GM20431 (cell line): ENCODE results near the gene DELE1.
"Not testable (repeated sequence)": the region's sequence is repeated elsewhere in the genome, so short reads cannot be mapped to it uniquely, and the experiment has no call there.

Experiments used
- in situ Hi-C: fragments of 300-500 bp; cut with MseI, MboI; formaldehyde crosslinking; loops from one replicate; pipeline ENCODE4 v1.15.0; 2020; ENCODE audit warnings: low sequenced_read_pairs; ENCODE audit not compliant: unreplicated experiment

The DELE1 gene

DNA sequence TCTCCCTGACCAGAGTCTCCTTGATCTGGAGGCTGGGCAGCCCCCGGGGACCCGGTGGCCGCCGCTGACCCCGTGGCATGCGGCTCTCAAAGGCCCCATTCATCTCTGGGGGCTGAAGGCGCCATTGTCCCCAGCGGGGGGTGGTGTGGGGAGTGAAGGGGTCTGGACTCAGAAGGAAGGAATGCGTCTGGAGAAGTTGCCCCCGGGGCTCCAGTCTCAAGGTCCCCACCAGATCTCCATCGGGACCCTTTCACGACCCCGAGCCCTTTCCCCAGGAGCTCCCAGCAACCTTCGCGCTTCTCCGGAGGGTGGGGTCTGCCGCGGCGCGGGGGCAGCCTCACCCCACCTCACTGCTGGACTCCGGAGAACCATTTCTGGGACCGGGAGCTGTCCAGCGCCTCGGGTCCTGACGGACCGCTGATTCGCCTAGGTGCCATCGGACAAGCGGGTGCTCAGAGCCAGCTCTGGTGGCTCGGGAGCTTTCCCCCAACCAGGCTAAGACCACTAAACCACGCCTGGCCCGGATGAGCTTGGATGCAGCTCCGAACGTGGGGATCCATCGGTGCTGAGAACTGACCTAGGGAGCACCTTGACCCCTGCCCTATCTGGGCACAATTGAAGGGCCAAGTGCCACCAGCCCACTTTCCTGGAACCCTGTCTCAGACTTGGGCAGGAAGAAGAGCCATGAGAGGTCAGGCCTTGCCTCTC, 40.3 kb upstream of the DELE1 start:
- in situ Hi-C loops, result no loop called here

DNA sequence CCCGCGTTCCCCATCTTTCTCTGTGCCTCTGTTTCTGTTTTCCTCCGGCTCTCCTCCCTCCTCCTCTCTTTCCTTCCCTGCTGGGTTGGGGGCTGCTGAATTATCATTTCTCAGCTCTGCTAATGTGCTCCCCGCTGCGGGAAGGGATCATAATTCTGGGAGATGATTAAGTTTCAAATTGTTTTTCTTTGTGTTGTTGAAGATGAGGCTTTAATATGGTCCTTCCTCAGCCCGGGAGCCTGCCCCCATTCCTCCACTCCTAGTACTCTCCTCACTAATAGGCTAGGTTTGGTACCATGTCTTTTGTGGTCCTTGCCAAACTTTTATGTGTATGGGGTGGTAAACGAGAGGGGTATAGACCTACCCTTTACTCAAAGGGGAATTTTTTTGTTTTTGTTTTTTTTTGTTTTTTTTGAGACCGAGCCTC, 39.8 kb upstream of the DELE1 start:
- in situ Hi-C loops, result no loop called here

- in situ Hi-C loops, result no loop called here
Measured at GRCh38 chr5:141889282-141889871, 34.3 kb upstream of the DELE1 start.

GRCh38 chr5:141890429-141890828, 33.2 kb upstream of the DELE1 start:
- in situ Hi-C loops, result not testable (repeated sequence)

DNA sequence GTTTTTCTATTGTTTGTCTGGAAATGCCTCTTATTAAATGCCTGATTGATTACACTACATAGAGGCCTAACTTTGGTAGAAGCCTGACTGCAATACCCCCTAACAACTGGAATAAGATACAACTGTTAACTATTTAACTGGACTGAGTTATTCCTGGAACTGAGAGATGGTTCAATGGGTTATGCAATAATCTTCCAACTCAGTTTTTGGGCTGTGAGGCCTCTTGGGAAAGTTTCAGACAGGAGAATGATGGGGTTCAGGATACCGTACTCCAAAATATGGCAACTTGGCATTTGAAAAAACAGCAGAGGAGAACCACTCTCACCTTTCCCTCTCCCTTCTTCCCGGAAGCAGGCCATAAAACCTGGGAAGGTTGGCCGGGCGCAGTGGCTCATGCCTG, 26.2 kb upstream of the DELE1 start:
- in situ Hi-C loops, result no loop called here

DNA sequence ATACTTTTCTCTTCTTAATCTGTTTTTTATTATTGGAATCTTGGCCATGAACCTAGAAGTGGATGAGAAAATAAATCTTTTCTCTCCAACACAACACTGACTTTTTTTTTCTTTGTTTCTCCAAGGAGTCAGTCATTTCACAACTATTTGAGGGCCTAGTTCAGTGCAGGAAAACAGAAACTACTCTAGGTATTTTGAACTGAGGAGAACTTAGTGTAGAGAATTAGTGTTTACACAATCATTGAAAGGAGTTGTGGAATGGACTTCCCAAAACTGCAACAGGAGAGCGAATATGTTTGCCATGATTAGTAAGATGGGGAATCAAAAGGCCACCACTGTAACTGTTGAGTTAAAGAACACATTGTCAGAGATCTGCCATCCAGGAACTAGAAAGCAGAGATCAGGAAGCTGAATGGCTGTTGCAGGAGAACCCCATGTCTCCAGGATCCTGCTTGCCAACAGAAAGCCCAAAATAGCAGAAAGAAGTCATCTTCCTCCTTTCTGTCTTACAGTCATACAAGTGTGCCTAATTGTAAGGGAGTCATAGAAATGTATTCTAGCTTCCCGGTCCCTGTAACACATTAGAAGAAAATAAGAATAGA, 25.1 kb upstream of the DELE1 start:
- in situ Hi-C loops, result no loop called here

- in situ Hi-C loops, result no loop called here
Measured at GRCh38 chr5:141902015-141902814, 21.5 kb upstream of the DELE1 start.

DNA sequence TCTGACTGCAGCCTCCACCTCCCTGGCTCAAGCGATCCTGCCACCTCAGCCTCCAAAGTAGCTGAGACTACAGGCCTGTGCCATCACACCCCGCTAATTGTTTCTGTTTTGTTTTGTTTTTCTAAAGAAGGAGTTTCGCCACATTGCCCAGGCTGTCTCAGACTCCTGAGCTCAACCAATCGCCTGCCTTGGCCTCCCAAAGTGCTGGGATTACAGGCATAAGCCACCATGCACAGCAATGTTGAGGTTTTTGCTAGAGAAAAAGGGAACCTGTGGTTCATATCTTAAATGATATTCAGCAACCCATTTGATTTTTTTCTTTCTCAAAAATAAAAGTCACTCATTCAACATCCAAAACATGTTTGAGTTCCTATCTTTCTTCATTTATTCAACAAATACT, 20.4 kb upstream of the DELE1 start:
- in situ Hi-C loops, result no loop called here

DNA sequence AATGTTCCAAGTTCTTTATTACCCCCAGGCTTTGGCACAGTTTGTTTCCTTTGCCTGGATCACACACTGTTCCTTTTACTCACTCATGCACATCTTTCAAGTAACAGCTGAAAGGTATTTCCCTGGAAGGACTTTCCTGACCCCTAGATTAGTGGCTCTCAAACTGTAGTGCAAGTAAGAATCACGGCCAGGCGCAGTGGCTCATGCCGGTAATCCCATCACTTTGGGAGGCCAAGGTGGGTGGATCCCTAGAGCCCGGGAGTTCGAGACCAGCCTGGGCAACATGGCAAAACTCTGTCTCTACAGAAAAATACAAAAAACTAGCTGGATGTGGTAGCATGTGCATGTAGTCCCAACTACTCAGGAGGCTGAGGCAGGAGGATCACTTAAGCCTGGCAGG, 19.1 kb upstream of the DELE1 start:
- in situ Hi-C loops, result no loop called here

GRCh38 chr5:141906517-141906916, 17.2 kb upstream of the DELE1 start:
- in situ Hi-C loops, result no loop called here

- in situ Hi-C loops, result no loop called here
Measured at GRCh38 chr5:141906972-141907371, 16.7 kb upstream of the DELE1 start.

DNA sequence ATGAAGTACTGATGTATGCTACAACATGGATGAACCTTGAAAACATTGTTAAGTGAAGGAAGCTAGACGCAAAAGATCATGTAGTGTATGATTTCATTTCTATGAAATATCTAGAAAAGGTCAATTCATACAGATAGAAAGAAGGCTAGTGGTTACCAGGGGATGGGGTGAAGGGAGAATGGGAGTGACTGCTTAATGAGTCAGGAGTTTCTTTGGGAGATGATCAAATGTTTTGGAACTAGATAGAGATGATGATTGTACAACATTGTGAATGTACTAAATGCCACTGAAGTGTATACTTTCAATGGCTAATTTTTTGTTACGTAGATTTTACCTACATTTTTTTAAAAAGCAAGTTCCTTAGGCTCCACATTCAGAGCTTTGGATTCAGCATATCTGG, 14.9 kb upstream of the DELE1 start:
- in situ Hi-C loops, result no loop called here

DNA sequence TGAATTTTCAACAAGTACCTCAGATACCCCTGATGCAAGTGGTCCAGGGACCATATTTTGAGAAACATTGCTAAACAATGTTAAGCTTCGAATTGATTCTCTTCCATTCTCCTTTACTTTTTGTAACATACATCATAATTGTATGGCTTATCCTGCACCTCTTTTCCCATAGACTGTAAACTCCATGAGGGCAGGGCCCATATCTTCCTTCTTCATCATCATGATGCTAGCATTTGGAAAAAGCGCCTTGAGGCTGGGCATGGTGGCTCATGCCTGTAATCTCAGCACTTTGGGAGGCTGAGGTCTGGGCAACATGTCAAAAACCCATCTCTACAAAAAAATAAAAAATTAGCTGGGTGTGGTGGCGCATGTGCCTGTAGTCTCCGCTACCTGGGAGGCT, 14.5 kb upstream of the DELE1 start:
- in situ Hi-C loops, result no loop called here

DNA sequence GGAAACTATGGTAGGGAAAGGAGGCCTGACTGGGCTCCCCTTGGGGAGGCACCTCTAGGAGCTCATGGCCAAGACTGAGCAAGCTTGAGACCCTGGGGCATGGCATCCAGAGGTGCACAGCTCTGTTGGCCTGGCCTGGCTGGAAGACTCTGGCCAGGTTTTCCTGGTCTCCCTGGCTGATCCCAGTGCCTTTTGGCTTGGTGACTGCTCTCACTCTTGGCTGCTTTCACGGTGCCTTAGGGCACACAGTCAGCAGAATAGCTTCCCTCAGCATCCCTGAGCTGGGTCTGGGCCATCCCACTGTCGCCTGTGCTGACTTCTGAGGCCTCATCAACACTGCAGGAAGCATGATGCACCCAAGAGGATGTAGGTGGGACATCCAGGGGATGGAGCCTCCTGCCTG, 13.4 kb upstream of the DELE1 start:
- in situ Hi-C loops, result no loop called here

GRCh38 chr5:141913560-141914198, 10.0 kb upstream of the DELE1 start:
- in situ Hi-C loops, result no loop called here

DNA sequence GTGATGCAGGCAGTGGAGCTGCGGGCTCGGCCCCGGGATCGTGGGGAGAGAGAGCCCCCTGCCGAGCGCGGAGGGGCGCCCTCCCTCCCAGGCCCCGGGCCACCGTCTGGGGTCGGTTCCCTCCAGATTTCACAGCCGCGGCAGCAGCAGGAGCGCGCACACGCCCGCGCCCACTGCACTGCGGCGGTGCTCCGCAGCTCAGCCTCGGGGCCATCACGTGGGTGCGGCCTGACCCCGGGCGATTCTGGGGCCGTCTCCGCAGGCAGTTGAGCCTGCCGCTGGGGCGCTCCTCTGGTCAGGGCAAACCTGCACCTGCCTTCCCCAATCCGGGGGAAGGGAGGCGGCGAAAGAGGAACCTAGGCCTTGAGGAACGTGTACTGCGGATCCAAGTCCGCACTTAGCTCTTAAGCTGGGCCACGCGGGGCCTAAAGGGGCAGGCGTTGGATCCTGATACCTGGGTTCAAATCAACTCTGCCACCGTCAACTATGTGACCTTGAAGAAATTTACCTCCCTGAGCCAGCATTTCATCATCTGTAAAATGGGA, 9.4 kb upstream of the DELE1 start:
- in situ Hi-C loops, result no loop called here

DNA sequence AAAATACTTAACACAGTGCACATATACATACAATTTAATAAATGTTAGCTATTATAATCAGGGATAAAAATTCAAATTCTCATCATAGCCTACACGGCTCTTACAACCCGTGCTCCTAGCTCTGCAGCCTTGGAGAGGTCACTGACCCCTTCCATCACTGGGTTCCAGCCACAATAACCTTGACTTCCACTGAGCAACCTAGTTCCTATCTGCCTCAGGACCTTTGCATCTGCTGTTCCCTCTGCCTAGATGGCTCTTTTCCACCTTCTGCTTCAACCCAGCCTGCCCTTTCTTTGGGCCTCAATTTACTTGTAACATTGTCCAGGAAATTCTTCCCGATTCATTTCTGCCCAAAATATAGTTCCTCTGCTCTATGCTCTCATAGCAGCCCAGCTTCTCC, 8.9 kb upstream of the DELE1 start:
- in situ Hi-C loops, result no loop called here

DNA sequence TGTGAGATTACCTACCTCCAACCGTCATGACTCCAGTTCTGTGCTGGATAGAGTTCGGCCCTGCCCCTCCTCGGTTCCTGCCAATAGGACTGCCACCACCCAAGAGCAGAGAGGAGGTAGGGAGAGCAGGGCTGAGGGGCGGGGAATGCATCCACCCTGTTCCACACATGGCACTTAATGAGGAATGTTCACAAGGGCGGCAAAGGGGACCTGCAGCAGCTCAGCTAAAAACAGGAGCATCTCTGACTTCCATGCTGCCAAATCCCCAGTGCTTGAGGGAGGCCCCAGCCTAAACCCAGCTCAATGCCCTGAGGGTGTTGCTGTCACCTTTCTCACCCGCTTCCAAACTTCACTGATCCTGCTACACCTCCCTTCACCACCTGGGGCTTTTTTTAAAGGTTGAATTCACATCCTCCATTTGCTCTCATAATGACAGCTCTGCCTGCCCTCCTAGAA, 7.8 kb upstream of the DELE1 start:
- in situ Hi-C loops, result no loop called here

GRCh38 chr5:141916522-141916921, 7.1 kb upstream of the DELE1 start:
- in situ Hi-C loops, result no loop called here

DNA sequence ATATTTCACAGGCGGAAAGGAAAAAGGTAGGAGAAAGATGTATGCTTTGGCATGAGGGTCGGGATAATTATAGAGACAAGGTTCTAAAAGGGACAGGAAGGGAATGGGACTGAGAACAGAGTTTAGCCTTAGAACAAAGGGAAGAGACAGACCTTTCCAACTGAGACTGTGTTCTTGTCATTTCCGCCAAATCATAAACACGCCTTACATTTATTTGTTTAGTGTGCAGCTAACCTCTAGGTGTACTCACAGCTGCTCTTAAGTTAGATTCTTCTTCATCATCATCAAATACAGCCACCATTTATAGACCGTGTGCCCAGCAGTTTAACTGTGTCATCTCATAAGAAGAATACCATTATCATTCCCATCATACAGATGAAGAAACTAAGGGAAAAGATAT, 5.9 kb upstream of the DELE1 start:
- in situ Hi-C loops, result no loop called here
